HepG2 (cell line): Measurements from ENCODE around the gene FDPS. TPM values are rescaled to one million over a fixed set of nuclear protein-coding genes. Genes with fewer than 3 reads are reported as not detected.

Source experiments
- CEBPZ ChIP-seq: IDR thresholded peaks from 2 replicates; pipeline ENCODE4 v1.6.1; 2012; ENCODE audit warnings: low read length, improper control_type of control experiment
- EED ChIP-seq: sonication (generic); formaldehyde crosslinking; IDR thresholded peaks from 2 replicates; pipeline ENCODE4 v1.5.0; 2020; ENCODE audit warnings: mild to moderate bottlenecking, missing genetic modification reagents
- MAZ ChIP-seq, 2 experiments: sonication (generic) in 1 of 2; formaldehyde crosslinking in 1 of 2; IDR thresholded peaks; 2 replicates each; pipeline versions ENCODE4 v1.5.0 to v1.6.1; 2012 to 2020; ENCODE audit warnings: low read depth in 2 of 2, mild to moderate bottlenecking in 2 of 2, borderline replicate concordance in 1 of 2, improper control_type of control experiment in 1 of 2, low read length in 1 of 2, missing genetic modification reagents in 1 of 2, moderate library complexity in 1 of 2
- MLX ChIP-seq: IDR thresholded peaks from 2 replicates; pipeline ENCODE4 v1.6.1; 2016
- MXD1 ChIP-seq: sonication (generic); formaldehyde crosslinking; IDR thresholded peaks from 2 replicates; pipeline ENCODE4 v1.4.0; 2020; ENCODE audit warnings: mild to moderate bottlenecking, missing genetic modification reagents
- NCOA1 ChIP-seq: sonication (generic); formaldehyde crosslinking; IDR thresholded peaks from 2 replicates; pipeline ENCODE4 v1.9.0; 2021; ENCODE audit warnings: missing genetic modification reagents
- NFRKB ChIP-seq: fragments of 450-650 bp; IDR thresholded peaks from 2 replicates; pipeline ENCODE4 v1.6.1; 2017
- NFYC ChIP-seq: IDR thresholded peaks from 2 replicates; pipeline ENCODE4 v1.6.1; 2016; ENCODE audit warnings: missing genetic modification reagents, missing compliant biosample characterization
- POLR2A ChIP-seq, 2 experiments: IDR thresholded peaks; 2 replicates each; pipeline ENCODE4 v1.6.1; 2011; ENCODE audit warnings: low read depth in 2 of 2, low read length in 2 of 2, mild to moderate bottlenecking in 1 of 2, moderate library complexity in 1 of 2; ENCODE audit not compliant: insufficient read depth in 1 of 2
- RARG ChIP-seq: sonication (generic); formaldehyde crosslinking; IDR thresholded peaks from 2 replicates; pipeline ENCODE4 v1.4.0; 2020; ENCODE audit warnings: low read depth, mild to moderate bottlenecking, missing genetic modification reagents
- SATB2 ChIP-seq: sonication (generic); formaldehyde crosslinking; IDR thresholded peaks from 2 replicates; pipeline ENCODE4 v1.5.0; 2020; ENCODE audit warnings: missing genetic modification reagents
- SRY ChIP-seq: sonication (generic); formaldehyde crosslinking; IDR thresholded peaks from 2 replicates; pipeline ENCODE4 v1.8.0; 2022; ENCODE audit warnings: mild to moderate bottlenecking, missing genetic modification reagents
- ZNF230 ChIP-seq: sonication (generic); formaldehyde crosslinking; IDR thresholded peaks from 2 replicates; pipeline ENCODE4 v1.4.0; 2020; ENCODE audit warnings: mild to moderate bottlenecking, missing genetic modification reagents
- ZNF296 ChIP-seq: sonication (generic); formaldehyde crosslinking; conservative IDR thresholded peaks from 2 replicates; pipeline ENCODE4 v1.5.0; 2020; ENCODE audit warnings: mild to moderate bottlenecking, missing genetic modification reagents
- ZNF451 ChIP-seq: sonication (generic); formaldehyde crosslinking; IDR thresholded peaks from 2 replicates; pipeline ENCODE4 v1.5.0; 2020; ENCODE audit warnings: mild to moderate bottlenecking, missing genetic modification reagents
- ZNF557 ChIP-seq: sonication (generic); formaldehyde crosslinking; IDR thresholded peaks from 2 replicates; pipeline ENCODE4 v1.4.0; 2020; ENCODE audit warnings: missing genetic modification reagents
- ZNF605 ChIP-seq: sonication (generic); formaldehyde crosslinking; IDR thresholded peaks from 2 replicates; pipeline ENCODE4 v1.8.0; 2022; ENCODE audit warnings: mild to moderate bottlenecking, missing genetic modification reagents
- polyA plus RNA-seq, 8 experiments: library from polyadenylated mRNA; depleted of rRNA in 3 of 8; stranded (reverse) in 7 of 8; unstranded in 1 of 8; fragments of >200 nt; fragmentation: Illumina TruSeq in 4 of 8; extraction: Trizol in 4 of 8; gene quantifications; 2 replicates each; pipeline versions ENCODE4 v1.2.1 to v1.2.3, GENCODE V29; 2011 to 2016; ENCODE audit warnings: low read depth in 4 of 8, missing spikeins in 1 of 8, mixed read lengths in 1 of 8; ENCODE audit not compliant: insufficient read depth in 1 of 8
- total RNA-seq, 5 experiments: library from RNA; depleted of rRNA; stranded (reverse); fragments of >200 nt; fragmentation: Illumina TruSeq; extraction: Trizol; gene quantifications; 2 replicates each; pipeline ENCODE4 v1.2.3, GENCODE V29; 2016; ENCODE audit warnings: low read depth in 1 of 5
- TF ChIP-seq, protein P1 (sequence below): sonication (generic); formaldehyde crosslinking; IDR thresholded peaks from 2 replicates; pipeline ENCODE4 v1.8.1; 2023; ENCODE audit warnings: missing genetic modification reagents, mild to moderate bottlenecking, borderline replicate concordance
- TF ChIP-seq, protein P2 (sequence below): sonication (generic); formaldehyde crosslinking; IDR thresholded peaks from 2 replicates; pipeline ENCODE4 v1.8.0; 2022; ENCODE audit warnings: mild to moderate bottlenecking, missing genetic modification reagents, moderate library complexity
- TF ChIP-seq, protein P3 (sequence below): sonication (generic); formaldehyde crosslinking; IDR thresholded peaks from 2 replicates; pipeline ENCODE4 v1.5.1; 2020; ENCODE audit warnings: missing genetic modification reagents, mild to moderate bottlenecking, borderline replicate concordance
- TF ChIP-seq, protein P4 (sequence below): sonication (generic); formaldehyde crosslinking; IDR thresholded peaks from 2 replicates; pipeline ENCODE4 v1.9.0; 2021; ENCODE audit warnings: missing genetic modification reagents, mild to moderate bottlenecking, borderline replicate concordance

Gene FDPS
- total and polyA plus RNA-seq, 2 of the 13 experiments (the other 11 are each of a cell fraction or from before 2014, with no cell fraction given) = 264 to 519 TPM

- TF ChIP-seq ZNF557 (CRISPR knock-in tag) = 0 out of 2 replicates have a peak, but pooled peaks have one; percentile 67
- TF ChIP-seq MAZ (IDR thresholded peaks at IDR 0.05; ENCODE audit: borderline replicate concordance, low read depth, low read length) = no peak
- no peak; the same call in none of the 2 replicates for TF ChIP-seq MAZ (CRISPR knock-in tag; IDR thresholded peaks at IDR 0.05; ENCODE audit: low read depth)
- no peak; the same call in 1 of the 2 replicates for TF ChIP-seq SRY
- TF ChIP-seq, protein P1, sequence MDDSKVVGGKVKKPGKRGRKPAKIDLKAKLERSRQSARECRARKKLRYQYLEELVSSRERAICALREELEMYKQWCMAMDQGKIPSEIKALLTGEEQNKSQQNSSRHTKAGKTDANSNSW (CRISPR knock-in tag) = no peak
- TF ChIP-seq ZNF230 (CRISPR knock-in tag) = peak; percentile 61; the same call in 1 of the 2 replicates
- no peak for TF ChIP-seq CEBPZ
- TF ChIP-seq ZNF605 (CRISPR knock-in tag) = peak; percentile 59; the same call in 1 of the 2 replicates
- TF ChIP-seq, protein P2, sequence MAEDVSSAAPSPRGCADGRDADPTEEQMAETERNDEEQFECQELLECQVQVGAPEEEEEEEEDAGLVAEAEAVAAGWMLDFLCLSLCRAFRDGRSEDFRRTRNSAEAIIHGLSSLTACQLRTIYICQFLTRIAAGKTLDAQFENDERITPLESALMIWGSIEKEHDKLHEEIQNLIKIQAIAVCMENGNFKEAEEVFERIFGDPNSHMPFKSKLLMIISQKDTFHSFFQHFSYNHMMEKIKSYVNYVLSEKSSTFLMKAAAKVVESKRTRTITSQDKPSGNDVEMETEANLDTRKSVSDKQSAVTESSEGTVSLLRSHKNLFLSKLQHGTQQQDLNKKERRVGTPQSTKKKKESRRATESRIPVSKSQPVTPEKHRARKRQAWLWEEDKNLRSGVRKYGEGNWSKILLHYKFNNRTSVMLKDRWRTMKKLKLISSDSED (CRISPR knock-in tag) = no peak
- 0 out of 2 replicates have a peak, but pooled peaks have one; percentile 26 for TF ChIP-seq SATB2 (CRISPR knock-in tag)
- TF ChIP-seq MLX (CRISPR knock-in tag) = 0 out of 2 replicates have a peak, but pooled peaks have one; percentile 11
- no peak; the same call in 1 of the 2 replicates for TF ChIP-seq EED
- TF ChIP-seq, protein P3, sequence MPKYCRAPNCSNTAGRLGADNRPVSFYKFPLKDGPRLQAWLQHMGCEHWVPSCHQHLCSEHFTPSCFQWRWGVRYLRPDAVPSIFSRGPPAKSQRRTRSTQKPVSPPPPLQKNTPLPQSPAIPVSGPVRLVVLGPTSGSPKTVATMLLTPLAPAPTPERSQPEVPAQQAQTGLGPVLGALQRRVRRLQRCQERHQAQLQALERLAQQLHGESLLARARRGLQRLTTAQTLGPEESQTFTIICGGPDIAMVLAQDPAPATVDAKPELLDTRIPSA (CRISPR knock-in tag) = no peak
- TF ChIP-seq, protein P4, sequence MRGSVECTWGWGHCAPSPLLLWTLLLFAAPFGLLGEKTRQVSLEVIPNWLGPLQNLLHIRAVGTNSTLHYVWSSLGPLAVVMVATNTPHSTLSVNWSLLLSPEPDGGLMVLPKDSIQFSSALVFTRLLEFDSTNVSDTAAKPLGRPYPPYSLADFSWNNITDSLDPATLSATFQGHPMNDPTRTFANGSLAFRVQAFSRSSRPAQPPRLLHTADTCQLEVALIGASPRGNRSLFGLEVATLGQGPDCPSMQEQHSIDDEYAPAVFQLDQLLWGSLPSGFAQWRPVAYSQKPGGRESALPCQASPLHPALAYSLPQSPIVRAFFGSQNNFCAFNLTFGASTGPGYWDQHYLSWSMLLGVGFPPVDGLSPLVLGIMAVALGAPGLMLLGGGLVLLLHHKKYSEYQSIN (CRISPR knock-in tag) = no peak
- no peak for TF ChIP-seq MXD1 (CRISPR knock-in tag)
- TF ChIP-seq NFRKB = no peak
- peak; percentile 99 for TF ChIP-seq NFYC
- no peak for TF ChIP-seq RARG
- peak; percentile 71 to 84 for TF ChIP-seq POLR2A (IDR thresholded peaks at IDR 0.05; ENCODE audit: insufficient read depth in 1 of 2, low read depth in 2 of 2, low read length in 2 of 2)
- 0 out of 2 replicates have a peak, but pooled peaks have one; percentile 86 for TF ChIP-seq ZNF451 (CRISPR knock-in tag)
- TF ChIP-seq ZNF296 (CRISPR knock-in tag) = no peak
- TF ChIP-seq NCOA1 = no peak
These were observed at the start of gene FDPS (continued) for GRCh38 chr1:155308493-155309422.
